ENCODE results near the gene ADGRE3.

- no peak for TF ChIP-seq CTCF (conservative IDR thresholded peaks at IDR 0.05; ENCODE audit: low read length)
- no peak for TF ChIP-seq EZH2phosphoT487 (IDR thresholded peaks at IDR 0.05; ENCODE audit: borderline replicate concordance)
Measured at GRCh38 chr19:14672188-14672872, 2.3 kb downstream of the ADGRE3 start.

Measured in Loucy (cell line).